Lung (tissue), 12 donors: ENCODE results near the gene NR3C1. TPM values are rescaled to one million over a fixed set of nuclear protein-coding genes. Genes with fewer than 3 reads are reported as not detected.
A peak's percentile ranks its signal among the peaks of the same experiment; 100 is the strongest.

ENCODE experiments used
- ATAC-seq: fragments of 200-7000 bp; cut with Tn5 transposase; one replicate; pipeline ENCODE4 v1.9.1; 2020; ENCODE audit warnings: moderate number of reproducible peaks; ENCODE audit not compliant: insufficient read depth, low FRiP score
- DNase-seq, 3 donors: peaks; one replicate each; pipeline ENCODE4 v3.0.0-alpha.2; 2013 to 2017
- H3K27ac ChIP-seq, 2 donors: one replicate each; pipeline ENCODE4 v1.5.1; 2013; ENCODE audit warnings: mild to moderate bottlenecking in 2 of 2, moderate library complexity in 2 of 2, control low read depth in 1 of 2, inconsistent platforms in 1 of 2, low read depth in 1 of 2, low read length in 1 of 2
- H3K27me3 ChIP-seq, 3 donors: one replicate each; pipeline ENCODE4 v1.5.1; 2013; ENCODE audit warnings: low read length in 2 of 3; ENCODE audit not compliant: control insufficient read depth in 3 of 3, insufficient read depth in 3 of 3
- H3K36me3 ChIP-seq, 4 donors: one replicate each; pipeline ENCODE4 v1.5.1; 2013; ENCODE audit warnings: low read length in 4 of 4, mild to moderate bottlenecking in 1 of 4, moderate library complexity in 1 of 4; ENCODE audit not compliant: control insufficient read depth in 4 of 4, insufficient read depth in 4 of 4
- H3K4me1 ChIP-seq, 5 donors: one replicate each; pipeline ENCODE4 v1.5.1; 2013; ENCODE audit warnings: low read length in 5 of 5, mild to moderate bottlenecking in 2 of 5, moderate library complexity in 1 of 5; ENCODE audit not compliant: control insufficient read depth in 5 of 5, insufficient read depth in 5 of 5
- H3K4me3 ChIP-seq: one replicate; pipeline ENCODE4 v1.5.1; 2013; ENCODE audit warnings: mild to moderate bottlenecking, control low read depth, moderate library complexity
- H3K9ac ChIP-seq, 2 donors: one replicate each; pipeline ENCODE4 v1.5.1; 2013; ENCODE audit warnings: low read length in 2 of 2, control low read depth in 1 of 2; ENCODE audit not compliant: insufficient read depth in 1 of 2
- H3K9me3 ChIP-seq, 4 donors: one replicate each; pipeline ENCODE4 v1.5.1; 2013; ENCODE audit warnings: low read length in 3 of 4, mild to moderate bottlenecking in 1 of 4, moderate library complexity in 1 of 4; ENCODE audit not compliant: control insufficient read depth in 4 of 4, insufficient read depth in 3 of 4
- WGBS, 2 donors: extraction: QIAGEN DNeasy Blood & Tissue Kit; methylation state at CpG; one replicate each; pipeline ENCODE4 v1.1.7; 2013; 5-methylcytosine and 5-hydroxymethylcytosine counted together
- polyA plus RNA-seq, 2 donors: library from polyadenylated mRNA; stranded (reverse); fragments of 200-250 nt; gene quantifications; one replicate each; pipeline ENCODE4 v1.2.1, GENCODE V29; 2013
- total RNA-seq, 2 donors: library from RNA; depleted of rRNA in 1 of 2; stranded (reverse); fragments of >200 nt in 1 of 2; gene quantifications; one replicate each; pipeline ENCODE4 v1.2.1, GENCODE V29; 2014 to 2021
- TF ChIP-seq, protein P1 (sequence below): IDR thresholded peaks from 2 replicates; pipeline ENCODE4 v1.5.1; 2012; ENCODE audit warnings: mild to moderate bottlenecking; ENCODE audit errors: control extremely low read depth, extremely low read depth
- donor health status: control.
- donor health status: control.
- donor health status: Bipolar disorder and iron deficiency.
- donor health status: healthy.
- donor health status: DM: yes; HTN: yes; CAD: no.

The NR3C1 gene
- total and polyA plus RNA-seq, 4 donors: 21.6 to 103 (median 48.2) TPM

DNA sequence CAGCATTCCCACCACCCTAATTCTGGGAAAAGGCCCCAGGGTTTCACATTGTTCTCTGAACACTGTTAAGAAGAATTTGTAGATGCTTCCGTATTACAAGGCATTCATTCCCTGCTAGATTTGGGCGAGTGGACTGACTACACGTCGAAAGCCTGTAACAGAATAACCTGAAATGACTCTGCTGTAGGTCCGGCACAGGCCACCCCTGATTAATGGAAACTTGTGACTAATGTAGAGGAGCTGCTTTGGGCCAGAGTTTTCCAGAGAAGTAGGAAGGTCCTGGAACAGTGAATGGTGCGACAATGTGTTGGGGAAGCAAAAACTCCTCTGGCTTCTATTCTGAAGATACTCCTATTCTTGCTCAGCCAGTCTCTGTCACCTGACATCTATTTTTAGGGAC is 87.6 kb downstream of the NR3C1 start:
- ATAC-seq (no peak), DNase-seq (no peak)
- Histone ChIP-seq H3K36me3 (peaks cover 5 to 15% (median 10%) of the 10 kb centered on the region in 4 donors), H3K9me3 (no peaks in the 10 kb centered on the region), H3K27me3 (no peaks in the 10 kb centered on the region), H3K9ac (no peak overlapping the region), H3K4me1 (peaks cover 5 to 43% (median 26%) of the 10 kb centered on the region in 5 donors), H3K27ac (peak overlapping the region in 1 of 2 donors; percentile 50), H3K4me3 (no peak overlapping the region)
- 90 to 92% methylated on average over 6 of the region's 6 CpGs for WGBS, 2 donors
- TF ChIP-seq, protein P1, sequence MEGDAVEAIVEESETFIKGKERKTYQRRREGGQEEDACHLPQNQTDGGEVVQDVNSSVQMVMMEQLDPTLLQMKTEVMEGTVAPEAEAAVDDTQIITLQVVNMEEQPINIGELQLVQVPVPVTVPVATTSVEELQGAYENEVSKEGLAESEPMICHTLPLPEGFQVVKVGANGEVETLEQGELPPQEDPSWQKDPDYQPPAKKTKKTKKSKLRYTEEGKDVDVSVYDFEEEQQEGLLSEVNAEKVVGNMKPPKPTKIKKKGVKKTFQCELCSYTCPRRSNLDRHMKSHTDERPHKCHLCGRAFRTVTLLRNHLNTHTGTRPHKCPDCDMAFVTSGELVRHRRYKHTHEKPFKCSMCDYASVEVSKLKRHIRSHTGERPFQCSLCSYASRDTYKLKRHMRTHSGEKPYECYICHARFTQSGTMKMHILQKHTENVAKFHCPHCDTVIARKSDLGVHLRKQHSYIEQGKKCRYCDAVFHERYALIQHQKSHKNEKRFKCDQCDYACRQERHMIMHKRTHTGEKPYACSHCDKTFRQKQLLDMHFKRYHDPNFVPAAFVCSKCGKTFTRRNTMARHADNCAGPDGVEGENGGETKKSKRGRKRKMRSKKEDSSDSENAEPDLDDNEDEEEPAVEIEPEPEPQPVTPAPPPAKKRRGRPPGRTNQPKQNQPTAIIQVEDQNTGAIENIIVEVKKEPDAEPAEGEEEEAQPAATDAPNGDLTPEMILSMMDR: no peak

GRCh38 chr5:143315214-143315613 is 88.3 kb downstream of the NR3C1 start:
- H3K27ac ChIP-seq: no peak overlapping the region
- 90 to 98% methylated on average over 3 of the region's 3 CpGs for WGBS, 2 donors
- H3K9me3 ChIP-seq: no peaks in the 10 kb centered on the region
- H3K4me1 ChIP-seq: peaks cover 5 to 46% (median 23%) of the 10 kb centered on the region in 5 donors
- ATAC-seq (no peak), DNase-seq (no peak)
- no peak overlapping the region for H3K9ac ChIP-seq
- peaks cover 5 to 15% (median 10%) of the 10 kb centered on the region in 4 donors for H3K36me3 ChIP-seq
- H3K4me3 ChIP-seq: no peak overlapping the region
- no peaks in the 10 kb centered on the region for H3K27me3 ChIP-seq
- TF ChIP-seq, protein P1: no peak

DNA sequence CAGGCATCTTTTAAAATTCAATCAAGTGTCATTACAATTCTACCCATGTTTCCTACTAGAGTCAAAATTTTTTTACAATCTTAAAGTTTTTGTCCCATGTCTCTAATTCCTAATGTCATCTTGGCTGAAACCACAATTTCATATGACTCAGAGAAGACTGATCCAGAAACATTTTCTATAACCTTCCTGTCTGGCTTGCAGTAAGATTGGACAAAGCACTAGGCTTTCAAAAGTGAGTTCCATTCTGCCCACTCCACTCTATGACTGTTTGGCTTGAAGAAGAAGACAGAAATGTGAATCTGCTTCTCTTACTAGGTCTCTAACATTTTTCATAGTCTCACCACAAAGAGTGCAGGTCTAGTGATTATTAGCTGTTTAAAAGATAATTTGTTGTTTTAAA is 88.8 kb downstream of the NR3C1 start:
- TF ChIP-seq, protein P1: no peak
- DNase-seq: no peak
- Histone ChIP-seq H3K9me3 (no peaks in the 10 kb centered on the region), H3K27ac (peak overlapping the region in 1 of 2 donors; percentile 6), H3K27me3 (no peaks in the 10 kb centered on the region), H3K36me3 (peaks cover 5 to 15% (median 12%) of the 10 kb centered on the region in 4 donors), H3K4me1 (peaks cover 5 to 43% (median 18%) of the 10 kb centered on the region in 5 donors), H3K4me3 (no peak overlapping the region), H3K9ac (no peak overlapping the region)
- no peak for ATAC-seq

- Histone ChIP-seq H3K36me3 (peaks cover 5 to 15% (median 13%) of the 10 kb centered on the region in 4 donors), H3K27me3 (no peaks in the 10 kb centered on the region), H3K9me3 (no peaks in the 10 kb centered on the region), H3K9ac (no peak overlapping the region), H3K4me1 (peaks cover 5 to 43% (median 16%) of the 10 kb centered on the region in 5 donors), H3K27ac (peak overlapping the region in 1 of 2 donors; percentile 26), H3K4me3 (no peak overlapping the region)
- TF ChIP-seq, protein P1: no peak
- WGBS, 2 donors: 48 to 63% methylated on average over 1 of the region's 1 CpG
- ATAC-seq (no peak), DNase-seq (peak in 2 of 3 donors; percentile 67 to 69)
Observed at GRCh38 chr5:143314099-143314498, 89.4 kb downstream of the NR3C1 start.
